Mesothelial cell of epicardium (in vitro differentiated cells): ENCODE measurements around the gene SEPTIN2. TPM values are rescaled to one million over a fixed set of nuclear protein-coding genes. Genes with fewer than 3 reads are reported as not detected.
A peak's percentile ranks its signal among the peaks of the same experiment; 100 is the strongest.
"Not testable (repeated sequence)": the region's sequence is repeated elsewhere in the genome, so short reads cannot be mapped to it uniquely, and the experiment has no call there.

Experiments
- DNase-seq, 2 experiments: peaks; one replicate each; pipeline ENCODE4 v3.0.0; 2021; ENCODE audit warnings: low spot score in 2 of 2; ENCODE audit not compliant: unreplicated experiment in 2 of 2
- H3K27ac Mint-ChIP-seq: 2 replicates; pipeline ENCODE4 v1.8.0; 2021; ENCODE audit warnings: mixed read lengths
- H3K27me3 Mint-ChIP-seq: 2 replicates; pipeline ENCODE4 v1.8.0; 2021; ENCODE audit warnings: low read depth, mixed read lengths
- H3K36me3 Mint-ChIP-seq: 2 replicates; pipeline ENCODE4 v1.8.0; 2021; ENCODE audit warnings: mixed read lengths
- H3K4me1 Mint-ChIP-seq: 2 replicates; pipeline ENCODE4 v1.8.0; 2021; ENCODE audit warnings: mixed read lengths
- H3K4me3 Mint-ChIP-seq: 2 replicates; pipeline ENCODE4 v1.8.0; 2021; ENCODE audit warnings: mild to moderate bottlenecking, moderate library complexity, mixed read lengths
- H3K9me3 Mint-ChIP-seq: 2 replicates; pipeline ENCODE4 v1.8.0; 2021; ENCODE audit warnings: mixed read lengths
- CTCF ChIP-seq: fragments of 200-600 bp; sonication (generic); IDR thresholded peaks from one replicate; pipeline ENCODE4 v1.5.0; 2021; ENCODE audit warnings: antibody characterized with exemption; ENCODE audit not compliant: unreplicated experiment
- total RNA-seq: library from RNA; stranded (reverse); gene quantifications from 3 replicates; pipeline ENCODE4 v1.2.1, GENCODE V29; 2021

SEPTIN2 gene
- total RNA-seq, 1 donor from 2014 or later, result 522 TPM

- no peak for TF ChIP-seq CTCF
- H3K4me1 Mint-ChIP-seq, result peaks cover 62% of the 10 kb centered on the region
- H3K9me3 Mint-ChIP-seq, result no peaks in the 10 kb centered on the region
- H3K4me3 Mint-ChIP-seq, result peak overlapping the region; percentile 99
- DNase-seq, result no peak
- peak overlapping the region; percentile 100 for H3K27ac Mint-ChIP-seq
- H3K27me3 Mint-ChIP-seq, result no peaks in the 10 kb centered on the region
- peaks cover 5% of the 10 kb centered on the region for H3K36me3 Mint-ChIP-seq
These were observed 1.7 kb downstream of the SEPTIN2 start for GRCh38 chr2:241317391-241317790.

- not testable (repeated sequence) for H3K27me3 Mint-ChIP-seq, H3K36me3 Mint-ChIP-seq, DNase-seq, H3K27ac Mint-ChIP-seq, H3K9me3 Mint-ChIP-seq
- peaks cover 62% of the 10 kb centered on the region for H3K4me1 Mint-ChIP-seq
- peak overlapping the region; percentile 99 for H3K4me3 Mint-ChIP-seq
These were observed 3.1 kb downstream of the SEPTIN2 start for GRCh38 chr2:241318830-241319229.

GRCh38 chr2:241320394-241320793 is 4.7 kb downstream of the SEPTIN2 start:
- peak overlapping the region; percentile 85 for H3K27ac Mint-ChIP-seq
- H3K4me3 Mint-ChIP-seq, result peak overlapping the region; percentile 16
- H3K36me3 Mint-ChIP-seq, result peaks cover 10% of the 10 kb centered on the region
- H3K27me3 Mint-ChIP-seq, result no peaks in the 10 kb centered on the region
- TF ChIP-seq CTCF, result no peak
- no peak for DNase-seq
- H3K4me1 Mint-ChIP-seq, result peaks cover 62% of the 10 kb centered on the region
- H3K9me3 Mint-ChIP-seq, result no peaks in the 10 kb centered on the region

- H3K27ac Mint-ChIP-seq, result peak overlapping the region; percentile 83
- TF ChIP-seq CTCF, result no peak
- peaks cover 62% of the 10 kb centered on the region for H3K4me1 Mint-ChIP-seq
These were observed 5.3 kb downstream of the SEPTIN2 start for GRCh38 chr2:241321033-241321432.

GRCh38 chr2:241321886-241322285 is 6.2 kb downstream of the SEPTIN2 start:
- Mint-ChIP-seq H3K27ac (peak overlapping the region; percentile 83), H3K27me3 (no peaks in the 10 kb centered on the region), H3K4me1 (peaks cover 61% of the 10 kb centered on the region), H3K9me3 (peaks cover under 1% of the 10 kb centered on the region), H3K36me3 (peaks cover 19% of the 10 kb centered on the region), H3K4me3 (no peak overlapping the region)
- no peak for TF ChIP-seq CTCF
- no peak for DNase-seq

More at GRCh38 chr2:241321033-241321432, 5.3 kb downstream of the SEPTIN2 start:
- DNase-seq, result no peak
- Mint-ChIP-seq H3K9me3 (no peaks in the 10 kb centered on the region), H3K4me3 (peak overlapping the region; percentile 28), H3K27me3 (no peaks in the 10 kb centered on the region), H3K36me3 (peaks cover 13% of the 10 kb centered on the region)

- Mint-ChIP-seq H3K27me3 (no peaks in the 10 kb centered on the region), H3K4me1 (peaks cover 42% of the 10 kb centered on the region), H3K9me3 (peaks cover 9% of the 10 kb centered on the region), H3K4me3 (no peak overlapping the region), H3K36me3 (peaks cover 30% of the 10 kb centered on the region), H3K27ac (peak overlapping the region; percentile 37)
- no peak for DNase-seq
- no peak for TF ChIP-seq CTCF
These were observed 8.1 kb downstream of the SEPTIN2 start for GRCh38 chr2:241323778-241324177.
